GM12878 (cell line): ENCODE data around the gene TIGD2. TPM values are rescaled to one million over a fixed set of nuclear protein-coding genes. Genes with fewer than 3 reads are reported as not detected.

Source experiments
- ATF2 ChIP-seq: IDR thresholded peaks from 2 replicates; pipeline ENCODE4 v1.6.1; 2012; ENCODE audit warnings: low read length, inconsistent platforms
- ATF3 ChIP-seq: IDR thresholded peaks from 2 replicates; pipeline ENCODE4 v1.6.1; 2011; ENCODE audit warnings: low read depth, mild to moderate bottlenecking, low read length, moderate library complexity, borderline replicate concordance; ENCODE audit errors: extremely low read depth
- BCLAF1 ChIP-seq: fragments of 450-650 bp; IDR thresholded peaks from 2 replicates; pipeline ENCODE4 v1.6.1; 2017; ENCODE audit warnings: antibody characterized with exemption, mild to moderate bottlenecking, moderate library complexity
- CBFB ChIP-seq: IDR thresholded peaks from 2 replicates; pipeline ENCODE4 v1.6.1; 2016; ENCODE audit warnings: antibody characterized with exemption, low read depth
- CBX5 ChIP-seq: sonication (generic); IDR thresholded peaks from 2 replicates; pipeline ENCODE4 v1.6.1; 2016; ENCODE audit warnings: low read depth, moderate library complexity, mild to moderate bottlenecking, inconsistent platforms
- CEBPB ChIP-seq, 2 experiments: fragments of 150-350 bp in 1 of 2; IDR thresholded peaks; 2 replicates each; pipeline ENCODE4 v1.6.1; 2012 to 2014; ENCODE audit warnings: low read depth in 2 of 2, low read length in 2 of 2, borderline replicate concordance in 1 of 2, inconsistent platforms in 1 of 2
- EED ChIP-seq: sonication (generic); IDR thresholded peaks from 2 replicates; pipeline ENCODE4 v1.6.1; 2016; ENCODE audit warnings: antibody characterized with exemption, low read depth
- GATAD2B ChIP-seq: fragments of 450-650 bp; conservative IDR thresholded peaks from 2 replicates; pipeline ENCODE4 v1.6.1; 2017; ENCODE audit warnings: low read depth, mild to moderate bottlenecking, moderate library complexity
- HCFC1 ChIP-seq: fragments of 150-350 bp; IDR thresholded peaks from 2 replicates; pipeline ENCODE4 v1.6.1; 2014; ENCODE audit warnings: low read length
- HDAC6 ChIP-seq: fragments of 200-600 bp; sonication (generic); IDR thresholded peaks from one replicate; pipeline ENCODE4 v1.8.0; 2017; ENCODE audit warnings: antibody characterized with exemption; ENCODE audit not compliant: unreplicated experiment
- IRF5 ChIP-seq: fragments of 450-650 bp; IDR thresholded peaks from 2 replicates; pipeline ENCODE4 v1.6.1; 2017; ENCODE audit warnings: borderline replicate concordance
- MEF2A ChIP-seq: IDR thresholded peaks from 2 replicates; pipeline ENCODE4 v1.6.1; 2011; ENCODE audit warnings: low read depth, mild to moderate bottlenecking, low read length, moderate library complexity; ENCODE audit not compliant: insufficient read depth
- MTA2 ChIP-seq: fragments of 450-650 bp; IDR thresholded peaks from 2 replicates; pipeline ENCODE4 v1.6.1; 2016; ENCODE audit warnings: low read depth, mild to moderate bottlenecking, moderate library complexity
- NFXL1 ChIP-seq: fragments of 450-650 bp; IDR thresholded peaks from 2 replicates; pipeline ENCODE4 v1.6.1; 2017; ENCODE audit warnings: antibody characterized with exemption, mild to moderate bottlenecking, borderline replicate concordance
- NFYB ChIP-seq: IDR thresholded peaks from 2 replicates; pipeline ENCODE4 v1.6.1; 2011; ENCODE audit warnings: low read depth, mild to moderate bottlenecking, low read length, improper control_type of control experiment, moderate library complexity; ENCODE audit not compliant: insufficient read depth
- RAD51 ChIP-seq: fragments of 450-650 bp; IDR thresholded peaks from 2 replicates; pipeline ENCODE4 v1.6.1; 2016; ENCODE audit warnings: moderate library complexity, mild to moderate bottlenecking, inconsistent platforms
- RB1 ChIP-seq: fragments of 450-650 bp; formaldehyde crosslinking; IDR thresholded peaks from 2 replicates; pipeline ENCODE4 v1.6.1; 2017; ENCODE audit warnings: mild to moderate bottlenecking, borderline replicate concordance
- REST ChIP-seq: IDR thresholded peaks from 2 replicates; pipeline ENCODE4 v1.6.1; 2012; ENCODE audit warnings: mild to moderate bottlenecking, low read depth, low read length
- SPI1 ChIP-seq: IDR thresholded peaks from 2 replicates; pipeline ENCODE4 v1.6.1; 2011; ENCODE audit warnings: low read depth, mild to moderate bottlenecking, low read length, moderate library complexity, borderline replicate concordance; ENCODE audit not compliant: insufficient read depth
- polyA plus RNA-seq, 11 experiments: library from polyadenylated mRNA; depleted of rRNA in 4 of 11; unstranded in 6 of 11; stranded (reverse) in 5 of 11; fragments of >200 nt; fragmentation: Nextera tagmentation in 4 of 11; fragmentation: Illumina TruSeq in 1 of 11; extraction: Ambion mirVana in 4 of 11; extraction: Trizol in 1 of 11; gene quantifications; 1 replicate in 1 of 11; 2 replicates in 10 of 11; pipeline versions ENCODE4 v1.2.1 to v1.2.3, GENCODE V29; 2011 to 2016; ENCODE audit warnings: inconsistent platforms in 2 of 11, missing spikeins in 2 of 11, low read depth in 1 of 11
- total RNA-seq, 4 experiments: library from RNA; depleted of rRNA in 3 of 4; stranded (reverse); fragments of >200 nt in 3 of 4; fragmentation: Illumina TruSeq in 1 of 4; extraction: Trizol in 1 of 4; gene quantifications; 2 replicates each; pipeline versions ENCODE4 v1.2.1 to v1.2.3, GENCODE V29; 2013 to 2021

The TIGD2 gene
- total and polyA plus RNA-seq, 10 of the 15 experiments (the other 5 are each of a cell fraction or from before 2014, with no cell fraction given) = 2.4 to 8.4 (median 5.0) TPM

GRCh38 chr4:89110986-89111832 lies at the start of gene TIGD2 (continued):
- TF ChIP-seq REST (no peak), RAD51 (peak; percentile 60; the same call in 1 of the 2 replicates), ATF3 (no peak), IRF5 (no peak), CBX5 (0 out of 2 replicates have a peak, but pooled peaks have one; percentile 32), SPI1 (no peak), NFYB (no peak), RB1 (peak; percentile 77; the same call in 1 of the 2 replicates), HDAC6 (no peak), EED (peak; percentile 28; the same call in 1 of the 2 replicates), BCLAF1 (no peak), GATAD2B (peak; percentile 84), HCFC1 (0 out of 2 replicates have a peak, but pooled peaks have one; percentile 40), MTA2 (no peak), ATF2 (no peak), NFXL1 (no peak), CBFB (no peak), MEF2A (no peak), CEBPB (IDR thresholded peaks at IDR 0.05; ENCODE audit: borderline replicate concordance in 1 of 2, low read depth in 2 of 2, low read length in 2 of 2) (no peak)
